Measurements from ENCODE around the gene OSBPL3.

- TF ChIP-seq, protein P1, sequence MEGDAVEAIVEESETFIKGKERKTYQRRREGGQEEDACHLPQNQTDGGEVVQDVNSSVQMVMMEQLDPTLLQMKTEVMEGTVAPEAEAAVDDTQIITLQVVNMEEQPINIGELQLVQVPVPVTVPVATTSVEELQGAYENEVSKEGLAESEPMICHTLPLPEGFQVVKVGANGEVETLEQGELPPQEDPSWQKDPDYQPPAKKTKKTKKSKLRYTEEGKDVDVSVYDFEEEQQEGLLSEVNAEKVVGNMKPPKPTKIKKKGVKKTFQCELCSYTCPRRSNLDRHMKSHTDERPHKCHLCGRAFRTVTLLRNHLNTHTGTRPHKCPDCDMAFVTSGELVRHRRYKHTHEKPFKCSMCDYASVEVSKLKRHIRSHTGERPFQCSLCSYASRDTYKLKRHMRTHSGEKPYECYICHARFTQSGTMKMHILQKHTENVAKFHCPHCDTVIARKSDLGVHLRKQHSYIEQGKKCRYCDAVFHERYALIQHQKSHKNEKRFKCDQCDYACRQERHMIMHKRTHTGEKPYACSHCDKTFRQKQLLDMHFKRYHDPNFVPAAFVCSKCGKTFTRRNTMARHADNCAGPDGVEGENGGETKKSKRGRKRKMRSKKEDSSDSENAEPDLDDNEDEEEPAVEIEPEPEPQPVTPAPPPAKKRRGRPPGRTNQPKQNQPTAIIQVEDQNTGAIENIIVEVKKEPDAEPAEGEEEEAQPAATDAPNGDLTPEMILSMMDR (IDR thresholded peaks at IDR 0.05): peak in 1 of 12 donors; percentile 2
- TF ChIP-seq POLR2A (IDR thresholded peaks at IDR 0.05): peak in 1 of 2 donors; percentile 72
Measured at GRCh38 chr7:24979863-24980533, at the start of gene OSBPL3.

Data from heart left ventricle (tissue), 13 donors.